Calu3 (cell line): ENCODE data around the gene SOAT1. TPM values are rescaled to one million over a fixed set of nuclear protein-coding genes. Genes with fewer than 3 reads are reported as not detected.
"Not testable (repeated sequence)": the region's sequence is repeated elsewhere in the genome, so short reads cannot be mapped to it uniquely, and the experiment has no call there.

Source experiments
- BruUV-seq: library from RNA; stranded (reverse); fragments of 400-500 nt; replicated peaks from 2 replicates; lab custom pipeline; 2021; lab: Mats Ljungman, UMichigan
- CTCF ChIA-PET: fragments of 300-600 bp; sonication (Branson Sonifier 250); formaldehyde crosslinking; loops from one replicate; lab custom pipeline; 2022; ENCODE audit warnings: antibody characterized with exemption; lab: Charles Lee
- DNase-seq: peaks from one replicate; pipeline ENCODE4 v3.0.0; 2022
- H3K27ac Mint-ChIP-seq: one replicate; pipeline ENCODE4 v1.8.0; 2022; ENCODE audit warnings: mixed read lengths; ENCODE audit not compliant: unreplicated experiment
- H3K27me3 Mint-ChIP-seq: one replicate; pipeline ENCODE4 v1.8.0; 2022; ENCODE audit warnings: mixed read lengths; ENCODE audit not compliant: unreplicated experiment
- H3K36me3 Mint-ChIP-seq: one replicate; pipeline ENCODE4 v1.8.0; 2022; ENCODE audit warnings: mild to moderate bottlenecking, moderate library complexity, mixed read lengths; ENCODE audit not compliant: insufficient read depth, unreplicated experiment
- H3K4me1 Mint-ChIP-seq: one replicate; pipeline ENCODE4 v1.8.0; 2022; ENCODE audit warnings: mild to moderate bottlenecking, low read depth, mixed read lengths; ENCODE audit not compliant: unreplicated experiment
- H3K4me3 Mint-ChIP-seq: one replicate; pipeline ENCODE4 v1.8.0; 2022; ENCODE audit warnings: mild to moderate bottlenecking, low read depth, moderate library complexity, mixed read lengths; ENCODE audit not compliant: unreplicated experiment
- H3K9me3 Mint-ChIP-seq: one replicate; pipeline ENCODE4 v1.8.0; 2022; ENCODE audit warnings: low read depth, mixed read lengths; ENCODE audit not compliant: unreplicated experiment
- intact Hi-C: fragments of 100-400 bp; cut with micrococcal nuclease; formaldehyde crosslinking; loops from one replicate; pipeline ENCODE4 v1.10.0; 2022; ENCODE audit not compliant: unreplicated experiment
- total RNA-seq: library from RNA; stranded (reverse); gene quantifications from 2 replicates; pipeline ENCODE4 v1.2.3, GENCODE V29; 2022
- TF ChIP-seq, protein P1 (sequence below): fragments of 200-600 bp; IDR thresholded peaks from one replicate; pipeline ENCODE4 v1.8.0; 2022; ENCODE audit warnings: antibody characterized with exemption; ENCODE audit not compliant: unreplicated experiment

Gene SOAT1
- total RNA-seq, 1 experiment from 2014 or later, result 190 TPM

DNA sequence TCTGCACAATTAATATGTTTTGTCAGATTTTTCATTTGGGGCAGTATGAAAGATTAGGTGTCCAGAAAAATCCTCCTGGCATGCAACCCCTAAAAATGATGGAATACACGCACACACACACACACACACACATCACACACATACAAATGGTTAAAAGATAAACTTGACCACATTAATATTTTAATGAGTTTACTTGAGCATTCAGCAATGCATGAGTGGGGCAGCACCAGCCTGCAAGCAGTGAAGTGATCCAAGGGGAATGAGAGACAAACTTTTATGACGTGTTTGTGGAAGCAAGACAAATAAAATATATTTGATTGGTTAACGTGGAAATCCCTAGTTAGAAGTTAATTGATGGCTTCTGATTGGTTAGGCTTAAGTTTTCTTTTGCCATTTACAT, 29.1 kb upstream of the SOAT1 start:
- H3K4me3 Mint-ChIP-seq, result no peak overlapping the region
- no peaks in the 10 kb centered on the region for H3K36me3 Mint-ChIP-seq
- H3K9me3 Mint-ChIP-seq, result no peaks in the 10 kb centered on the region
- no peak overlapping the region for H3K27ac Mint-ChIP-seq
- TF ChIP-seq, protein P1, sequence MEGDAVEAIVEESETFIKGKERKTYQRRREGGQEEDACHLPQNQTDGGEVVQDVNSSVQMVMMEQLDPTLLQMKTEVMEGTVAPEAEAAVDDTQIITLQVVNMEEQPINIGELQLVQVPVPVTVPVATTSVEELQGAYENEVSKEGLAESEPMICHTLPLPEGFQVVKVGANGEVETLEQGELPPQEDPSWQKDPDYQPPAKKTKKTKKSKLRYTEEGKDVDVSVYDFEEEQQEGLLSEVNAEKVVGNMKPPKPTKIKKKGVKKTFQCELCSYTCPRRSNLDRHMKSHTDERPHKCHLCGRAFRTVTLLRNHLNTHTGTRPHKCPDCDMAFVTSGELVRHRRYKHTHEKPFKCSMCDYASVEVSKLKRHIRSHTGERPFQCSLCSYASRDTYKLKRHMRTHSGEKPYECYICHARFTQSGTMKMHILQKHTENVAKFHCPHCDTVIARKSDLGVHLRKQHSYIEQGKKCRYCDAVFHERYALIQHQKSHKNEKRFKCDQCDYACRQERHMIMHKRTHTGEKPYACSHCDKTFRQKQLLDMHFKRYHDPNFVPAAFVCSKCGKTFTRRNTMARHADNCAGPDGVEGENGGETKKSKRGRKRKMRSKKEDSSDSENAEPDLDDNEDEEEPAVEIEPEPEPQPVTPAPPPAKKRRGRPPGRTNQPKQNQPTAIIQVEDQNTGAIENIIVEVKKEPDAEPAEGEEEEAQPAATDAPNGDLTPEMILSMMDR, result no peak
- H3K4me1 Mint-ChIP-seq, result no peaks in the 10 kb centered on the region
- no peaks in the 10 kb centered on the region for H3K27me3 Mint-ChIP-seq
- intact Hi-C loops, result no loop called here
- CTCF ChIA-PET, result no interaction called here
- BruUV-seq, result no TSS peak
- no peak for DNase-seq

DNA sequence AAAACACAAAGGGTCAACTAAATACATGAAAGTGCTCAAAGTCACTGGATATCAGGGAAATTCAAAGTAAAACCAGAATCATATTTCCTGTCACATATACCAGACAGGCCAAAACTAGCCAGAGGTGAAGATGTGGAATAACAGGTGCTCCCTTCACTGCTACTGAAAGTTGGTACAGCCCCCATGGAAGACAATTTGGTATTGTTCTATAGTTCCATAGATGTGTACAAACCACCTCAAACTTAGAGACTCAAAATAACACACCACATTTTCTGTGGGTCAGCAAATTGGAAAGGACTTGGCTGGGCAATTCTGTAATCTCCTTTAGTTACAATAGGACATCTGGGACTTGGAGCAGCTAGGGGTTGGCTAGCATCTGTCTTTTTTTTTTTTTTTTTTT, 24.5 kb upstream of the SOAT1 start:
- CTCF ChIA-PET, result interaction anchor here (0.8 kb wide), 1 partner anchor 240 kb away, joined by 3 read pairs; no protein-coding TSS in a partner anchor
- H3K36me3 Mint-ChIP-seq, result no peaks in the 10 kb centered on the region
- H3K9me3 Mint-ChIP-seq, result no peaks in the 10 kb centered on the region
- no peak overlapping the region for H3K27ac Mint-ChIP-seq
- no peak overlapping the region for H3K4me3 Mint-ChIP-seq
- TF ChIP-seq, protein P1, result no peak
- intact Hi-C loops, result no loop called here
- no peaks in the 10 kb centered on the region for H3K4me1 Mint-ChIP-seq
- no peak for DNase-seq
- no TSS peak for BruUV-seq
- no peaks in the 10 kb centered on the region for H3K27me3 Mint-ChIP-seq

DNA sequence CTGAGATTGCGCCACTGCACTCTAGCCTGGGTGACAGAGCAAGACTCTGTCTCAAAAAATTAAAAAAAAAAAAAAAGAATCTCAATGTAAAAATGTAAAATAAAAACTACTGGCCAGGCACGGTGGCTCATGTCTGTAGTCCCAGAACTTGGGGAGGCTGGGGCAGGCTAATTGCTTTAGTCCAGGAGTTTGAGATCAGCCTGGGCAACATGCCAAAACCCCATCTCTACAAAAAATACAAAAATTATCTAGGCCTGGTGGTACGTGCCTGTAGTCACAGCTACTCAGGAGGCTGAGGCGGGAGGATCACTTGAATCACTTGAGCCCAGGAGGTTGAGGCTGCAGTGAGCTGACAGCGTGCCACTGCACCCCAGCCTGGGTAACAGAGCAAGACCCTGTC, 19.2 kb upstream of the SOAT1 start:
- H3K27me3 Mint-ChIP-seq, H3K36me3 Mint-ChIP-seq, H3K4me1 Mint-ChIP-seq, intact Hi-C loops, H3K9me3 Mint-ChIP-seq, H3K27ac Mint-ChIP-seq, CTCF ChIA-PET, DNase-seq, BruUV-seq, H3K4me3 Mint-ChIP-seq: not testable (repeated sequence)

DNA sequence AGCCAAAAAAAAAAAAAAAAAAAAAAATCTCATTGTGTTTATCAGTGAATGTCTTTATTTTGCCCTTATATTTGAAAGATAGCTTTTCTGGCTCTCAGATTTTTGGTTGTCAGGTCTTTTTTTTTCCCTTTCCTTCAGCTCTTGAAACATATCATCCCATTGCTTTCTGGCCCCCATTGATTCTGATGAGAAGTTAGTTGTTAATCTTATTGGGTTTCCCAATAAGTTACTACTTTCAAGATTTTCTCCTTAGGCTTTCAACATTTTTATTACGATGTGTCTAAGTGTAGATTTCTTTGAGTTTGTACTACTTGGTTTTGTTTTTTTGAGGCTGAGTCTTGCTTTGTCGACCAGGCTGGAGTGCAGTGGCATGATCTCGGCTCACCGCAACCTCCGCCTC, 14.7 kb upstream of the SOAT1 start:
- TF ChIP-seq, protein P1, result no peak
- Mint-ChIP-seq H3K9me3 (peaks cover 3% of the 10 kb centered on the region), H3K4me1 (peaks cover 9% of the 10 kb centered on the region), H3K4me3 (no peak overlapping the region), H3K27ac (no peak overlapping the region), H3K36me3 (no peaks in the 10 kb centered on the region), H3K27me3 (no peaks in the 10 kb centered on the region)
- intact Hi-C loops, result no loop called here
- DNase-seq, result no peak
- CTCF ChIA-PET, result interaction anchor here (0.6 kb wide), 1 partner anchor 610 kb away, joined by 3 read pairs; no protein-coding TSS in a partner anchor
- no TSS peak for BruUV-seq

DNA sequence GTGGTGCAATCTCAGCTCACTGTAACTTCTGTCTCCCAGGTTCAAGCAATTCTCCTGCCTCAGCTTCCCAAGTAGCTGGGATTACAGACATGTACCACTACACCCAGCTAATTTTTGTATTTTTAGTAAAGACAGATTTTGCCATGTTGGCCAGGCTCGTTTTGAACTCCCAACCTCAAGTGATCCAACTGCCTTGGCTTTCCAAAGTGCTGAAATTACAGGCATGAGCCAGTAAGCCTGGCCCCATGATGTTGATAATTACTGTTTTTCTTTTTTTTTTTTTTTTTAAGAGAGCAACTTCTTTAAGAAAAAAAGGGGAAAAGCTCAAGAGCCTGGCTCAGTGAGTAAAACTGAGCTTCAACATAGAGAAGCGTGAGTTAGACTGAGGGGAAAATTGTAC, 9.6 kb upstream of the SOAT1 start:
- intact Hi-C loops, result no loop called here
- H3K4me3 Mint-ChIP-seq, result no peak overlapping the region
- no peaks in the 10 kb centered on the region for H3K36me3 Mint-ChIP-seq
- no peak overlapping the region for H3K27ac Mint-ChIP-seq
- TF ChIP-seq, protein P1, result no peak
- H3K9me3 Mint-ChIP-seq, result peaks cover 3% of the 10 kb centered on the region
- CTCF ChIA-PET, result interaction anchor here (0.7 kb wide), 1 partner anchor 499 kb away, joined by 3 read pairs; no protein-coding TSS in a partner anchor
- BruUV-seq, result no TSS peak
- no peaks in the 10 kb centered on the region for H3K27me3 Mint-ChIP-seq
- DNase-seq, result no peak
- H3K4me1 Mint-ChIP-seq, result peaks cover 32% of the 10 kb centered on the region
